ENCODE measurements around the gene ATP8A2. TPM values are rescaled to one million over a fixed set of nuclear protein-coding genes. Genes with fewer than 3 reads are reported as not detected.
"Not testable (repeated sequence)": the region's sequence is repeated elsewhere in the genome, so short reads cannot be mapped to it uniquely, and the experiment has no call there.

Gene ATP8A2
- total RNA-seq, 1 experiment from 2014 or later, result 0.26 TPM

DNA sequence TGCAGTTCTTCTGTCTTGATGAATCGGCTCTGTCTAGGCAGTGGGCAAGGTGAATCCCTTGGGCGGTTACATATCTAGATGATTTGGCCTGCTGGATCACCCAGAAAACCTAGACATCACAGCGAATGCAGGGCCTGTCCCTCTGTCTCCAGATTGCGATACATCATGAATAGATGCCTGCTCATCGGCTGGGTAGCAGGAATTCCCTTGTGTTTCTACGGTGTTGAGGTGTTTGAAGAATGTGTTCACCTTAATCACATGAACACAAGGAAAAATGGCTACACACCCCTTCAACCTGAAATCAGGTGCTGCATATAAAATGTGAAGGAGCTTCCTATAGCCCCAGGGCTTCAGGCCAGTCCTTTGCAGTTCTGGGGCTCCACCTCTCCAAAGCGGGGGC, 398.8 kb downstream of the ATP8A2 start:
- intact Hi-C loops (cut with micrococcal nuclease), result no loop called here

DNA sequence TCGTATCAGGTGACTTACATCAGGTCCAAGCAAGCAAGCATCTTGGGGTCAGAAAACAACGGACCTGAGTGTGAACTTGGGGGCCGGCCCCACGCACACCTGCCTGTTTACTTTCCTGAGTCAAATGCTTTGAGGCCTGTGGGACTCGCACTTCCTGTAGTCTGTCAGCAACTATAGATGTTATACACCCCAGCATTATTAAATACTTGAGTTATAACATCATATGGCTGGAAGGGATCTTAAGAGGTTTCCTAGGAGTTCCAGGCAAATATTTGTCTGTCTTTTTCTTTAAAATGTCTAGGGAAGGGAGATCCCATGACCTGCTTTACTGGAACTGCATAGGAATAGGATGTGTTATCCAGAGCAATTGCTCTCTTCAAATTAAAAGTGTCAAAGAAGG, 399.4 kb downstream of the ATP8A2 start:
- Mint-ChIP-seq H3K9me3 (ENCODE audit: unreplicated experiment) (no peaks in the 10 kb centered on the region), H3K4me3 (ENCODE audit: unreplicated experiment) (no peak overlapping the region), H3K27me3 (ENCODE audit: insufficient read depth, unreplicated experiment) (no peaks in the 10 kb centered on the region), H3K4me1 (ENCODE audit: insufficient read depth, unreplicated experiment) (peaks cover 7% of the 10 kb centered on the region), H3K27ac (ENCODE audit: low read depth, unreplicated experiment) (no peak overlapping the region), H3K36me3 (ENCODE audit: insufficient read depth, unreplicated experiment) (no peaks in the 10 kb centered on the region)
- ChIA-PET CTCF (interaction anchor here (0.5 kb wide), 1 partner anchor 345 kb away, joined by 3 read pairs; no protein-coding TSS in a partner anchor), POLR2A (no interaction called here)
- no TSS peak for BruUV-seq (replicated peaks)
- intact Hi-C loops (cut with micrococcal nuclease), result no loop called here
- DNase-seq (ENCODE audit: unreplicated experiment), result no peak
- no peak for TF ChIP-seq CTCF (IDR thresholded peaks at IDR 0.05; ENCODE audit: unreplicated experiment)

More for the DNA sequence above, 398.8 kb downstream of the ATP8A2 start:
- H3K9me3 Mint-ChIP-seq (ENCODE audit: unreplicated experiment), result no peaks in the 10 kb centered on the region
- no peak for DNase-seq (ENCODE audit: unreplicated experiment)
- no peak overlapping the region for H3K27ac Mint-ChIP-seq (ENCODE audit: low read depth, unreplicated experiment)
- no peak for TF ChIP-seq CTCF (IDR thresholded peaks at IDR 0.05; ENCODE audit: unreplicated experiment)
- H3K36me3 Mint-ChIP-seq (ENCODE audit: insufficient read depth, unreplicated experiment), result no peaks in the 10 kb centered on the region
- CTCF ChIA-PET, result interaction anchor here (0.5 kb wide), 1 partner anchor 345 kb away, joined by 3 read pairs; no protein-coding TSS in a partner anchor
- POLR2A ChIA-PET, result no interaction called here
- H3K27me3 Mint-ChIP-seq (ENCODE audit: insufficient read depth, unreplicated experiment), result no peaks in the 10 kb centered on the region
- peaks cover 7% of the 10 kb centered on the region for H3K4me1 Mint-ChIP-seq (ENCODE audit: insufficient read depth, unreplicated experiment)
- BruUV-seq (replicated peaks), result no TSS peak
- no peak overlapping the region for H3K4me3 Mint-ChIP-seq (ENCODE audit: unreplicated experiment)

DNA sequence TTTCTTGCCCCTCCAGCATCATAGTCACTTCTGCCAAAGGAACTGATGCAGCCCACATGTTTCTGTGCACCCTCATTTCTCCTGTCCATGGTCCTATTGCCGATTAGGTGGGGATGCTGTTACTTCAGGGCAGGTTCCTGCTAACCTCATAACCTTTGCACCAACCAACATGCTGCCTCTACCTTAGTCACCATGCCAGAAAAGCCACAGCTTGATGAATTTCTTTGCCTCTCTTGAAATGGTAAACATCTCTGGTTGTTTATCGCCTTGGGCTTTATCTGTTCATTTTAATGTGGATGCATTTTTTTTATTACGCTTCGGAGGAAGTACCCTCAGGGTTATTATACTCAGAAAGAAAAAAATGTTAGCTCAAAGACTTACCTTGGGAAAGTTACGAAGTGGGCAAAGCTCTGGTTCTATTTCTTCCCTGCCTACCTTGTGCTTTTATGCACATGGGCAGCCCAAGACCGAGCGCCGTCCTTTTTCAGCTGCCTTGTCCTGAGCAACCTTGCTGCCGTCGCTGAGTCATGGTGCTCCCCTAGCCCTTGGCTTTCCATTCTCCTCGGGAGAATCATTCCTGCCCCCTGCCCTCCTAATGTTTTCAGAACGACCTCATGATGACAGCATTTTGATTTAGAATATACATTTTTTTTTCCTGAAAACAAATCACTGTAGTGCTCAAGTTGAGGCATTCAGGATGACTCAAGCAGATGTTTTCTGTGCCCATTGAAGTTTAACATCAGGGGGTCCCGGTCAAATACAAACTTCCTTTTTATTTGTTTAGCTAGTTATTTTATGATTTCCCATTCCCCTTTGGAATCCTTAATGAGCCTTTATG, 400.1 kb downstream of the ATP8A2 start:
- Mint-ChIP-seq H3K27me3 (ENCODE audit: insufficient read depth, unreplicated experiment) (no peaks in the 10 kb centered on the region), H3K9me3 (ENCODE audit: unreplicated experiment) (no peaks in the 10 kb centered on the region), H3K4me3 (ENCODE audit: unreplicated experiment) (no peak overlapping the region), H3K27ac (ENCODE audit: low read depth, unreplicated experiment) (no peak overlapping the region), H3K4me1 (ENCODE audit: insufficient read depth, unreplicated experiment) (peaks cover 7% of the 10 kb centered on the region), H3K36me3 (ENCODE audit: insufficient read depth, unreplicated experiment) (no peaks in the 10 kb centered on the region)
- TF ChIP-seq CTCF (IDR thresholded peaks at IDR 0.05; ENCODE audit: unreplicated experiment), result no peak
- DNase-seq (ENCODE audit: unreplicated experiment), result no peak
- ChIA-PET CTCF (no interaction called here), POLR2A (no interaction called here)
- no TSS peak for BruUV-seq (replicated peaks)
- intact Hi-C loops (cut with micrococcal nuclease), result no loop called here

- BruUV-seq (replicated peaks); CTCF ChIA-PET; POLR2A ChIA-PET; intact Hi-C loops (cut with micrococcal nuclease); H3K36me3 Mint-ChIP-seq (ENCODE audit: insufficient read depth, unreplicated experiment); H3K9me3 Mint-ChIP-seq (ENCODE audit: unreplicated experiment); H3K4me1 Mint-ChIP-seq (ENCODE audit: insufficient read depth, unreplicated experiment); H3K27ac Mint-ChIP-seq (ENCODE audit: low read depth, unreplicated experiment); H3K4me3 Mint-ChIP-seq (ENCODE audit: unreplicated experiment); DNase-seq (ENCODE audit: unreplicated experiment); H3K27me3 Mint-ChIP-seq (ENCODE audit: insufficient read depth, unreplicated experiment): not testable (repeated sequence)
Measured at GRCh38 chr13:25772534-25772933, 400.8 kb downstream of the ATP8A2 start.

DNA sequence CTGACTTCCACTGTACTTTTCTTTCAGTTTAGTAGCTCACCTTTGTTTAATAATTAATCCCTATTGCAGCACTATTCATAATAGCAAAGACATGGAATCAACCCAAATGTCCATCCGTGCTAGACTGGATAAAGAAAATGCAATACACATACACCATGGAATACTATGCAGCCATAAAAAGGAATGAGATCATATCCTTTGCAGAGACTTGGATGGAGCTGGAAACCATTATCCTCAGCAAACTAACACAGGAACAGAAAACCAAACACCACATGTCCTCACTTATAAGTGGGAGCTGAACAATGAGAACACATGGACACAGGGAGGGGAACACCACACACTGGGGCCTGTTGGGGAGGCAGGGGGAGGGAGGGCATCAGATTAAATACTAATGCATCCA, 402.3 kb downstream of the ATP8A2 start:
- H3K4me1 Mint-ChIP-seq (ENCODE audit: insufficient read depth, unreplicated experiment); H3K27ac Mint-ChIP-seq (ENCODE audit: low read depth, unreplicated experiment); H3K27me3 Mint-ChIP-seq (ENCODE audit: insufficient read depth, unreplicated experiment); POLR2A ChIA-PET; H3K9me3 Mint-ChIP-seq (ENCODE audit: unreplicated experiment); H3K36me3 Mint-ChIP-seq (ENCODE audit: insufficient read depth, unreplicated experiment); H3K4me3 Mint-ChIP-seq (ENCODE audit: unreplicated experiment); BruUV-seq (replicated peaks); intact Hi-C loops (cut with micrococcal nuclease); DNase-seq (ENCODE audit: unreplicated experiment): not testable (repeated sequence)
- CTCF ChIA-PET, result interaction anchor here (0.6 kb wide), 2 partner anchors 9 to 709 kb away, joined by 3 read pairs; no protein-coding TSS in a partner anchor

Measured in MCF 10A (cell line).